Activated CD4-positive, alpha-beta T cell treated with anti-CD3 and anti-CD28 coated beads, Interleukin-10, Interleukin-2, amounts not matched to agents 100 ng/mL and 50 ng/mL, durations not matched to agents 16 hours and 8 hours (primary cell): ENCODE results near the gene FNDC3B.
A peak's percentile ranks its signal among the peaks of the same experiment; 100 is the strongest.
"Not testable (repeated sequence)": the region's sequence is repeated elsewhere in the genome, so short reads cannot be mapped to it uniquely, and the experiment has no call there.

Source experiments
- DNase-seq: peaks from one replicate; pipeline ENCODE4 v3.0.0-alpha.2; 2020

The FNDC3B gene

DNA sequence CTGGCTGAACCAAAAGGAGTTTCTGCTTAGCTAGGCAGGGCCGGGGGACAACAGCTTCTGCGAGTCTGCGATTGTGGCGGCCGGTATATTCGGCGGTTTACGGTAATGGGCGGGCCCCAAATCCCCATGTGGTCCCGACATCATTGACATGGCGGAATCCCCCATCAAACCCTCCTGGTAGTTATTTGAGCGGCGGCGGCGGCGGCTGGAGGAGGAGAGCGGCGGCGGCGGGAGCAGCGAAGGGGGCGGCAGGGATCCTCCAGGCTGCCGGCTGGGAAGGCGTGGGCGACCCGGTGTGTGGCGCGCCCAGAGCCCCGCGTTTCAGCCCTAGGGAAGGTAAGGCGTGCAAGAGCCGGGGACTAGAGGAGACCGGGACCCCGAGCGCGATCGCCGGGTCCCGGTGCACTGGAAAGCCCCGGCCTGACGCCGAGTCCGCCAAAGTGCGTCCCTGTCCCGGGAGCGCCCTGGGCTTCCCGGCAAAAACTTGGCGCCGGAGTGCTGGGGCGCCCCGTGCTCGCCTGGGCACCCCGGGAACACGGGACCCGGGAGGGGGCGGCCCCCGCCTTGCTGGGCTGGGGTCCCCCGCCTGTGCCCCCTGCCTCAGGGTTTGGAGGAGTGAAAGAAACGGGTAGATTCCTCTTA, at the start of gene FNDC3B:
FNDC3B (plus strand) TSS at position 143 of the 642 bp plus-strand sequence. CDS start 72,902 bp downstream, outside the sequence.
- peak; percentile 93 for DNase-seq

DNA sequence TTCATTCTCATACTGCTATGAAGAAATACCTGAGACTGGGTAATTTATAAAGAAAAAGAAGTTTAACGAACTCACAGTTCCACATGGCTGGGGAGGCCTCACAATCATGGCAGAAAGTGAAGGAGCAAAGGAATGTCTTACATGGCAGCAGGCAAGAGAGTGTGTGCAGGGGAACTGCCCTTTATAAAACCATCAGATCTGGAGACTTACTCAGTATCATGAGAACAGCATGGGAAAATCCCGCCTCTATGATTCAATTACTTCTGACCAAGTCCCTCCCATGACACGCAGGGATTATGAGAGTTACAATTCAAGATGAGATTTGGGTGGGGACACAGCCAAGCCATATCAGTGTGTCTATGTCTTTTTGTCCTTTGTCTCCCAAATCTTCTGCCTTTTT, 49.1 kb upstream of the FNDC3B start:
- DNase-seq: not testable (repeated sequence)

DNA sequence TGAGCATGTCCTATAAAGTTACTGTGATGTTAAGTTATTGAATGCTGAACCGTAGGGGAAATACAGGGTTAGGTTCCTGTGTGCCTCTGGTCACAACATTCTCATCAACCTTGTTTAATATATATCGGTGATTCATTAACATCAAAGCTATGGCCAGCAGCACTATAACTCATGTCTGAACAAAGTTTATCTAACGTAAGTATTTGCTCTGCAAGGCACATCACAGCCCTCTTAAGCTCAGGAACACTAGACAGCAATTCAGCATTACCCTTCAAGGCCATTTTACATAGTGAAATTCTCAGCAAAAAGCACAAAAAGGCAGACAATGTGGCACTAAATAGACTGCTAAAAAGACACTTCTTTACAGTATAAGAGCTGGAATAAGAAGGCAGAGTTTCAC, 48.2 kb upstream of the FNDC3B start:
- no peak for DNase-seq

DNA sequence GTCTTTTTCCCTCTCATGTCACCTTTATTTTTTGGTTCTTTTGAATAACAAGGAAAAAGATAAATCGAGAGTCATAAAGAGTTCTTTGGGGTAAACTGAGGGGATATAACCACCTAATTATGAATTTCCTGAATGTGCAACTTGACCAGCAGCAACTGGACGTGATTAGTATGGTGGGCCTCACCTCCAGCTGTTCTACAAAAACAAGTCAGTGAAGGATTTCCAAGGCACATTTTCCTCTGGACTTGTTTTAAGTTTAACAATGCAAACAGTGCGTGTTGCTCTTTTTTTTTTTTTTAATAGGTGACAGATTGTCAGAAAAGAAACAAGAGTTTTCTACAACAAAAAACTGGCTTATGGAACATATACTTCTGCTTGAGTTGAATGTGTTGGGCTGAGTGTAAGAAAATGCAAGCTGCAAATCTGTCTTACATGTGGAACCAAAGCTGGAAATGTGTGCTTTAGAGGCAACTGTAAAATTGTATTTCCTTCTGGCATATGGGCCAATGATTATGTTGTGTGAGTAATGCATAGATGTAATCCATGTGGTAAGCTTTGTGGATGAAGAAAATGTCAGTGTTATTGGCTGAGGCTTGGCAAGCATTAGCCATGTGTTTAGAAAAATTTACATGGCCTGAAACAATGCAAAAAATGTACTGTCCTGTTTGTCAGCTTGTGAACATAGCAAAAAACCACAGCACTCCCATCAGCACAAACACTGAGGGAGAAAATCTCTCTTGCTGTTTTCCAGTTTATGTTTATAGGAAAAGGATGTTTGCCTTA, 44.5 kb upstream of the FNDC3B start:
- DNase-seq: no peak

DNA sequence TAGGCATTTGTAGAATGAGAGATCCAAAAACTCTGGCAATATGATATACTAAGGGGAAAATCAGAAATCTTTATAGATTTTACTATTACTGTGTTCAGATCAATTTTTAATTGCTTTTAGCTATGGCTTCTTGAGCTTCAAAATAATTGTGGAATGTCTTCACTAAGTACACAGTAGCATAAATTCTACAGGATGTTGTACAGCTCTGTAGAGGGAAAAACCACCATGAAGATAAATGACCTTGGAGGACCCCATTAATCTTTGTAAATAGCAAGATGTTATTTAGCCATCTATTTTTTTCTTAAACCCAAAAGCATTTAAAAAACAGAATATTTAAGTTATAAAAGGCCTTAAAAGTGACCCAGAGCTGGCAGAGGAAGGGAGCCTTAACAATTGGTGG, 43.9 kb upstream of the FNDC3B start:
- DNase-seq: no peak

DNA sequence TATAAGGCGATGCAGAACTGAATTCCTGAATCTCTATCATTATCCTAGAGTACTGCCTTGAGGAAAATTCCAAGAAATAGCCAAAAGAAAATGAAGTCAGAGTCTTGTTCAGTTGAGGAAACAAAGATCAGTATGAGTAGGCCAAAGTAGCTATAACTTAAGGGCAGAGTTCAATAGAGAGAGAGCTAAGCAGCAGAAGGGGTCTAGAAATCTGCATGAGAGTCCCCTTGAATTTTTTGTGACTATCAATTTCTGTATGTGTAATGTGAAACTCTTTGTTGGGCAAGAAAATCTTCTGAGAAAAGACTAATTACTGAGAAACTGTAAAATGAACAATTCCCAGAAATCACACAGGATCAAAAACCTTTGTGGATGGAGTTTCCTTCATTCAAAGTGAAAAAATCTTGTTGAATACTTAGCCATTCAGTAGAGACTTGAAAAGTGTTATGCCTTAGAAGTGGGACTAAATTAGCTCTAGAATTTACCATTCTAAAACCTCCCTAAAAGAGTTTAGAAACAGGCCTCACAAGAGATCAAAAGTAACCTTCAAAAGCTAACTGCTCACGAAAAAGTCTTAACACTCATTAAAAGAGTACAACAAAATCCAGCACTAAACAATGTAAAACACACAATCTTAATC, 43.1 kb upstream of the FNDC3B start:
- DNase-seq: peak; percentile 29

DNA sequence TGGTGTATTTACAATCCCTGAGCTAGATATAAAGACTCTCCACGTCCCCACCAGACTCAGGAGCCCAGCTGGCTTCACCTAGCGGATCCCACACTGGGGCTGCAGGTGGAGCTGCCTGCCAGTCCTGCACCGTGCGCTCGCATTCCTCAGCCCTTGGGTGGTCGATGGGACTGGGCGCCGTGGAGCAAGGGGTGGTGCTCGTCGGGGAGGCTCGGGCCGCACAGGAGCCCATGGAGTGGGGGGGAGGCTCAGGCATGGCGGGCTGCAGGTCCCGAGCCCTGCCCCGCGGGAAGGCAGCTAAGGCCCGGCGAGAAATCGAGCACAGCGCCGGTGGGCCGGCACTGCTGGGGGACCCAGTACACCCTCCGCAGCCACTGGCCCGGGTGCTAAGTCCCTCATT, 40.6 kb upstream of the FNDC3B start:
- not testable (repeated sequence) for DNase-seq

DNA sequence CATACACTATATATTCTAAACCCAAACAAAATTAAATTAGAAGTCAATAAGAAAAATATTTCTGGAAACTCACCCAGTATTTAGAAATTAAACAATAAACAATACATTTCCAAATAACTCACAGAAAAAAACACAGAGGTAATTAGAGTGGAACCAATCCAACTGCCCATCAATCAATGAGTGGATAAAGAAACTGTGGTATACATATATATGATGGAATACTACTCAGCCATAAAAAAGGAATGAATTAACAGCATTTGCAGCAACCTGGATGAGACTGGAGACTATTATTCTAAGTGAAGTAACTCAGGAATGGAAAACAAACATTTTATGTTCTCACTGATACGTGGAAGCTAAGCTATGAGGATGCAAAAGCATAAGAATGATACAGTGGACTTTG, 37.8 kb upstream of the FNDC3B start:
- DNase-seq: not testable (repeated sequence)

DNA sequence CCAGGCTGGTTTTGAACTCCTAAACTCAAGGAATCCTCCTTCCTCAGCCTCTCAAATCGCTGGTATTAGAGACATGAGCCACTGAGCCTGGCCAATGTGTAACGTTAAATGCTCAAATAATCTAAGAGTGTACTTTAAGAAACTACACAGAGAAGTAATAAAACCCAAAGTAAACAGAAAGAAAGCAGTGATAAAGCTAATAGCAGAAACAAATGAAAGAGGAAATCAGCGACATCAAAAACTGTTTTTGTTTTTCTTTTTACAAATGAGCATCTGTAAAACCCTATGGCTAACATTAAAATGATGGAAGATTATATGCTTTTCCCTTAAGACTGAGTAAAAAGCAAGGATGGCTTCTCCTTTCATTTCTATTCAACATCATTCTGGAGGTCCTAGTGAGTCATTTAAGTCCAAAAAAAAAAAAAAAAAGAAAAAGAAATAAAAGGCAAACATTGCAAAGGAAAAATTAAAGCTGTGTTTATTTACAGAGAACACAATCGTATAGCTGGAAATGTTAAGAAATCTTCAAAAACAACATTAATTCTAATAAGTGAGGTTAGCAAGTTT, 36.8 kb upstream of the FNDC3B start:
- no peak for DNase-seq

DNA sequence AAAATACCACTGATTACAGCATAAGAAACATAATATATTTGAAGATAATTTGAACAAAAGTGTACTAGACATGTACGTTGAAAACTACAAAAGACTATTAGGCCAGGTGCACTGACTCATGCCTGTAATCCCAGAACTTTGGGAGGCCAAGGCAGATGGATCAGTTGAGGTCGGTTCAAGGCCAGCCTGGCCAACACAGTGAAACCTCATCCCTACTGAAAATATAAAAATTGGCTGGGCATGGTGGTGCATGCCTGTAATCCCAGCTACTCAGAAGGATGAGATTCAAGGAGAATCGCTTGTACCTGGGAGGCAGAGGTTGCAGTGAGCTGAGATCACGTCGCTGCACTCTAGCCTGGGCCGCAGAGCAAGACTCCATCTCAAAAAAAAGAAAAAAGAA, 36.2 kb upstream of the FNDC3B start:
- DNase-seq: no peak

DNA sequence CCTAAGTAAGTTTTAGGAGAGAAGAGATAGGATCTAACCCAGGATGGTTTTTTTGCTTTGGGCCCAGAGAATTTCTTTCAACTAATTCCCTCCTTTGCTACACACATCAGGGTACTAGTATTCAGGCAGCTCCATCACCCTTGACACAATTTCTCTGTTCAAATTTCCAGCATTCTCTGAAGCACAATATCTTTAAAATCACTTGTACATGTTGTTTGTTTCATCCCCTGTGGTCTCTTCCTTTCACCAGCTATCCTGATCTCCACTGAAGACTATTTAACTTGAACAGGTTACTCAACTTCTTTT, 32.4 kb upstream of the FNDC3B start:
- no peak for DNase-seq

DNA sequence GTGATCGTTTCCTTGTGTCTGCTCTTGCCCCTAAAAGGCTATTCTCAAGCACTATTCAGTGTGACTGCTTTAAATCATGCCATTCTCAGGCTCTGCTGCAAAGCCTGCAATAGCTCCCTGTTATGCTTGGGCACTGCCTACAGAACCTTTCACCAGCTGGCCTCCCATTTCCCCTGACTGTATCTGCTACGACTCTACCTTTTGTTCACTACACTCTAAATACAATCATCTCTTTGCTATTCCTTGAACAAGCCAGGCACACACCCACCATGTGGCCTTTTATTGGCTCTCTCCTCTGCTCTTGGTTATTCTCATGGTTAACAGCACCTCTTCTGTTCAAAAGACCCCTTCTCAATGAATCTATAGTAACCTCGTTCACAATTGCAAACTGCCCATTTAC, 29.6 kb upstream of the FNDC3B start:
- no peak for DNase-seq

DNA sequence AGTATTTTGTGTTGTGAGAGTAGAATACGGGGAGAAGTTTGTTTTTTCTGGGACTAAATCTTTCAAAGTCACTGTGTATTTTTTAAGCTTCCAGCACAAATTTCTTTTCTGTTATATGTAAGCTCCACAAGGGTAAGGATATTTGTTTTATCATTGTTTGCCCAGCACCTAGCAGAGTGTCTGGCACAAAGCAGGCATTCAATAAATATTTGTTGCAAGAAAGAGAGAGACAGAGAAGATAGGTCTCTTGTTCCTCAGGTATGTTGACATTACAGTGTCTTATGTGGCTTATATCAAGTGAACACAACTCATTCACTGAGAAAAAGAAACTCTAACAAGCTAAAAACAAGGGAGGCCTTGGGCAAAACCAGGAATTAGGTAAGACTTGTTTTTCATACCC, 26.6 kb upstream of the FNDC3B start:
- no peak for DNase-seq

DNA sequence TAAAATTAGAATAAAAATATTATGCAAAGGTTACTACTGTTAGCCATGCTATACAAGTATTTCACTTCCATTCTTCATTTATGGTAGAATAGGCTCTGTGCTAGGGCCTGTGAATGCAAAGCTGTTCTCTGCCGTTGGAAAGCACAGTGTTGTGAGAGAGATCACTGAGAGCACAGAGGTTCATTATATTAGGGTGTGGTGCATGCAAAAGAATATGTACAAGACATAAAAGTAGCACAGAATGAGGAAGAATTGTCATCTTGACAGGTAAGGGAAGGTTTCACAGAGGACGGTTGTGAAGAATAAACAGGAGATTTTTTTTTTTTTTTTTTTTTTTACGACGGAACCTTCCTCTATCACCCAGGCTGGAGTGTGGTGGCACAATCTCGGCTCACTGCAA, 25.2 kb upstream of the FNDC3B start:
- DNase-seq: no peak

DNA sequence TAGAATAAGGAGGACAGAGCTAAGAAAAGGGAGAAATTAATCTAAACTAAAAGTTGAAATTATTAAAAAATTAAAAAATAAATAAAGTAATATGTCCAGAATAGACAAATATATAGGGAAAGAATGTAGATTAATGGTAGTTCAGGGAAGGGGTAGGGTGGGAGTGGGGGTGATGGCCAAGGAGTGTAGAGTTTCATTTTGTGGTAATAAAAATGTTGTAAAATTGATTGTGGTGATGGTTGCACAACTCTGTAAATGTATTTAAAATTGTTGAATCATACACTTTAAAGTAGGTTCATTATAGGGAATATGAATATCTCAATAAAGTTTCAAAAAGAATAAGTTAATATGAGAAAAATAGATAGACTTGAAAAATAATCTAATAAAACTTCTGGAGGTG, 21.0 kb upstream of the FNDC3B start:
- DNase-seq: no peak

DNA sequence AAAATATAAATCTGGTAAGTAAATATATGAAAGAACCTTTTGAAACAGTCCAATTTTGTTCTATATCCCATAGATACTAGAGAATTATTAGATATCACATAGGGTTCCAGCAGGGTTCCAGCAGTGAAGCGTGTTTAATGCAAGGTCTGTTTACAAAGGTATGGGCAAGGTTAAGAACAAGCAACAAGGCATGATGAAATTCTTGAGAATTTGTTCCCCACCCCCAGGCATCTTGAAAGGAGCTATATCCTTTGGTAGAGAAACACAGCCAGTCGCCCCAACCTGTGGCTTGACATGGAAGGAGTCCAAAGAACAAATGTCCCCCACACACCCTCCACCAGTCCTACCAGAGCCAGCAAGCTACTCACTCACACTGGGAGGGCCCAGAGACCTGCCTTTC, 18.6 kb upstream of the FNDC3B start:
- no peak for DNase-seq

DNA sequence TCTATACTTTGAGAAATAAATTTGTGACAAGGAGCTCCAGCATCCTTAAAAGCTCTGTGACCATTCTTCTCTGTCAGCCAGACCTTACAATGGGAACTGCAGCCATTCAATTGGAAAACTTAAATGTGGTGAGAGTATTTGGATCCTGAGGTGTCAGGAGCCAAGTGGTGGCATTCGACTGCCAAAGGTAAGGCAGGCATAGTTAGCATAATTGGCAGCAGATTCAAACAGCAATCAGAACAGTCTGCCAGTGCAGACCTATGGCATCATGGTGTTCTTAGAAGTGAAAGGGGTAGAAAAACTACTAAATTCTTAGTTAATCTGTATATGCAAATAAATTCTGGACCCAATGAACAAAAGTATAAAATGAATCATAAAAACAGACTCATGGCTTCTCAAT, 18.2 kb upstream of the FNDC3B start:
- DNase-seq: no peak

DNA sequence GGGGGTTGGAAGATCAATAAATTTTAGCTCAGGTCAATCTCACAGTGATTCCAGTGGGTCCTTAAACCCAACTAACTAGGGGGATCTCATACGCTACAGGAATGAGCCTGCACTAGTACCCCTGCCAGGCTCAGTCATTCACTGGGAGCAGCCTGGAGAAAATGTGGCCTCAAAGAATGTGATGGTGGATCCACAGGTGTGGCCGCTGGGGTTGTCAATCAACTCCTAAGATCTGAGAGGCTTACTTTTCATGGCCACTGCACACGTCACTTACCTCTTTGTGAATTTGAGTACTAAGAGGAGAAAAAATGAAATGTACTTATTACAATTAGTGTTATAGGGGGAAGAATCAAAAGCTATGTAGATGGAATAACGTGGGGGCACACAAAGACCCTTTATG, 17.5 kb upstream of the FNDC3B start:
- DNase-seq: no peak

DNA sequence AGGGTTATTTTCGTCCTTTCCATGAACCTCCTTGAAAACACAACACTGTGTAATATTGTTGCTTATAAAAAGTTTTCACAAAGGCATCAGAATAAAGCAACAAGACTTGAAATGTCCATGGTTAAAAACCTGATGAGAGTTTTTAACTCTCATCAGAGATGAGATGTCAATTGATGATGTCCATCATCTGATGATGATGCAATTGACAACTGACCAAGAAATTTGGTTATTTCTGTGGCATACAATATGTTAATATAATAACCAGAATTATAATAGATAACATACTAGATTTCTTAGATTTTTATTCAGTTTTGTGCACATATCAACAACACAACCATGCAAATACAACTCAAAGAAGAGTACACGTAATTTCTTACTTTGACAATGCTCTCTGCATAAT, 15.5 kb upstream of the FNDC3B start:
- DNase-seq: no peak

DNA sequence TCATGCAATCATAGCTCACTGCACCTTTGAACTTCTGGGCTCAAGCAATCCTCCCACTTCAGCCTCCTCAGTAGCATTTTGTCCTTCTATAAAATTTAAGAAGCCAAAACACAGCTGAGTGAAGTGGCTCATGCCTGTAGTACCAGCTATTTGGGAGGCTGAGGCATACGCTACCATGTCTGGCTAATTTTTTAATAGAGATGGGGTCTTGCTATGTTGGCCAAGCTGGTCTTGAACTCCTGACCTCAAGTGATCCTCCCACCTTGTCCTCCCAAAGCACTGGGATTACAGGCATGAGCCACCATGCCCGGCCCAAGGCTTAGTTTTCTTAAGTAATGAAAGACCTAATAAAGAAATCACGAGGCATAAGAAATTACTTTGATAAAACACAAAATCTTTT, 14.7 kb upstream of the FNDC3B start:
- no peak for DNase-seq

DNA sequence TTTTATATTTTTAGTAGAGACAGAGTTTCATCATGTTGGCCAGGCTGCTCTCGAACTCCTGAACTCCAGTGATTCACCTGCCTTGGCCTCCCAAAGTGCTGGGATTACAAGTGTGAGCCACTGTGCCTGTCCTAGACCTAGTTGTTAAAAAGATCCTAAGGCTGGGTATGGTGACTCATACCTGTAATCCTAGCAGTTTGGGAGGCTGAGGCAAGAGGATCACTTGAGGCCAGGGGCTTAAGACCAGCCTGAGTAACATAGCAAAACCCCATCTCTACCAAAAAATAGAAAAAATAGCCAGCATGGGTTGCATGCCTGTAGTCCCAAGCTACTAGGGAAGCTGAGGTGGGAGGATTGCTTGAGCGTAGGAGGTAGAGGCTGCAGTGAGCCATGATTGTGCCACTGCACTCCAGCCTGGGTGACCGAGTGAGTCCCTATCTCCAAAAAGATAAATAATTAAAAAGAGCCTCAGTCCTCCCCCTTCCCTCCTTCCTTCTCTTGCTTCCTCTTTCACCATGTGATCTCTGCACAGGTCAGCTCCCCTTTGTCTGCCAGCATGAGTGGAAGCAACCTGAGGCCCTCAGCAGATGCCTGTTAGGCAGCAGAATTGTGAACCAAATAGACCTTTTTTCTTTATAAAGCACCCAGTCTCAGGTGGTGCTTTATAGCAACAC, 9.8 kb upstream of the FNDC3B start:
- no peak for DNase-seq

DNA sequence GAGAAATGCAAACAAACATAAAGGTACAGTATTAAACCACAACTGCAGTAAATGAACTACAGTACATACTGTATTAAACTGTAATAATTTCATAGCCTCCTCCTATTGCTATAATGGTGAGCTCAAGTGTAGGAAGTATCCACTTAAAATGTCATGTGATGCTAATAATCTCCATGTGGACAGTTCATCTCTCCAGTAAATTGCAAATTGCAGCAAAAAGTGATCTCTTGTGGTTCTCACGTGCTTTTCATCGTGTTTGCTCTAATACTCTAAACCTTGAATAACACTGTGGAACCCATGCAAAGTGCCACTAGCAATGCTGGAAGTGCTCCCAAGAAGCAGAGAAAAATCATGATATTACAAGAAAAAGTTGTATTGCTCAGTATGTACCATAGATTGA, 9.2 kb upstream of the FNDC3B start:
- no peak for DNase-seq

DNA sequence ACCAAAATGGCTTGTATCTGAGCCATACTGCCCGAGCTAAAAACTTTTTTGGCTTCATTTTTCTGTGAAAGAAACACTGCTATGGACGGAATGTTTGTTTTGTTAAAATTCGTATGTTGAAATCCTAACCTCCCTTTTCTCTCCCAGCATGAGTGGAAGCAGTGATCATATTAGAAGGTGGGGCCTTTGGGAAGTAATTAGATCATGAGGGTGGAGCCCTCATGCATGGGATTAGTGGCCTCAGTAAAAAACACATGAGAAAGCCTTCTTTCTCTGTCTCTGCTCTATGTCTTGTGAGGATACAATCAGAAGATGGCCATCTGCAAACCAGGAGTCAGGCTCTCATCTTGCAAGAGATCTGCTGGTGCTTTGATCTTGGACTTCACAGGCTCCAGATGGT, 7.4 kb upstream of the FNDC3B start:
- no peak for DNase-seq

DNA sequence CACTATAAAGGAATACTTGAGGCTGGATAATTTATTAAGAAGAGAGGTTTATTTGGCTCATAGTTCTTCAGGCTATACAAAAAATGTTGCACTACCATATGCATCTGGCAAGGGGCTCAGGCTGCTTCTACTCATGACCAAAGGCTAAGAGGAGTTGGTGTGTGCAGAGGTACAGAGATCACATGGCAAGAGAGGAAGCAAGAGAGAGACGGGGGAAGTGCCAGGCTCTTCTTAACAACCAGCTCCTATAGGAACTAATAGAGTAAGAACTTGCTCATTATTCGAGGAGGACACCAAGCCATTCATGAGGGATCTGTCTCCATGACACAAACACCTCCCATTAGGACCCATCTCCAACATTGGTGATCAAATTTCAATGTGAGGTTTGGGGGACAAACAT, 6.0 kb upstream of the FNDC3B start:
- DNase-seq: no peak
